Mesodermal cell (in vitro differentiated cells): Measurements from ENCODE around the gene PCYT2.
A peak's percentile ranks its signal among the peaks of the same experiment; 100 is the strongest.

Experiments used
- H3K27ac ChIP-seq: 2 replicates; pipeline ENCODE4 v1.7.0; 2013; ENCODE audit warnings: mild to moderate bottlenecking, low read depth, low read length, moderate library complexity; ENCODE audit not compliant: severe bottlenecking
- H3K36me3 ChIP-seq: 2 replicates; pipeline ENCODE4 v1.7.1; 2013; ENCODE audit warnings: mild to moderate bottlenecking, low read length, moderate library complexity; ENCODE audit not compliant: control insufficient read depth, insufficient read depth
- H3K4me1 ChIP-seq: one replicate; pipeline ENCODE4 v1.7.1; 2013; ENCODE audit warnings: mild to moderate bottlenecking, low read length; ENCODE audit not compliant: insufficient read depth, control insufficient read depth, poor library complexity, severe bottlenecking
- H3K4me3 ChIP-seq: 2 replicates; pipeline ENCODE4 v1.7.0; 2013; ENCODE audit warnings: low read length, control low read depth, mild to moderate bottlenecking; ENCODE audit not compliant: insufficient read depth, poor library complexity, severe bottlenecking; ENCODE audit errors: extremely low read depth
- H3K9me3 ChIP-seq: 2 replicates; pipeline ENCODE4 v1.7.1; 2013; ENCODE audit warnings: mild to moderate bottlenecking, low read length, moderate library complexity; ENCODE audit not compliant: control insufficient read depth
- WGBS, 2 experiments: methylation state at CpG; one replicate each; pipeline ENCODE4 v1.1.5; 2013; ENCODE audit warnings: missing lambda C conversion rate in 2 of 2; ENCODE audit not compliant: insufficient coverage in 2 of 2; 5-methylcytosine and 5-hydroxymethylcytosine counted together

Gene PCYT2

DNA sequence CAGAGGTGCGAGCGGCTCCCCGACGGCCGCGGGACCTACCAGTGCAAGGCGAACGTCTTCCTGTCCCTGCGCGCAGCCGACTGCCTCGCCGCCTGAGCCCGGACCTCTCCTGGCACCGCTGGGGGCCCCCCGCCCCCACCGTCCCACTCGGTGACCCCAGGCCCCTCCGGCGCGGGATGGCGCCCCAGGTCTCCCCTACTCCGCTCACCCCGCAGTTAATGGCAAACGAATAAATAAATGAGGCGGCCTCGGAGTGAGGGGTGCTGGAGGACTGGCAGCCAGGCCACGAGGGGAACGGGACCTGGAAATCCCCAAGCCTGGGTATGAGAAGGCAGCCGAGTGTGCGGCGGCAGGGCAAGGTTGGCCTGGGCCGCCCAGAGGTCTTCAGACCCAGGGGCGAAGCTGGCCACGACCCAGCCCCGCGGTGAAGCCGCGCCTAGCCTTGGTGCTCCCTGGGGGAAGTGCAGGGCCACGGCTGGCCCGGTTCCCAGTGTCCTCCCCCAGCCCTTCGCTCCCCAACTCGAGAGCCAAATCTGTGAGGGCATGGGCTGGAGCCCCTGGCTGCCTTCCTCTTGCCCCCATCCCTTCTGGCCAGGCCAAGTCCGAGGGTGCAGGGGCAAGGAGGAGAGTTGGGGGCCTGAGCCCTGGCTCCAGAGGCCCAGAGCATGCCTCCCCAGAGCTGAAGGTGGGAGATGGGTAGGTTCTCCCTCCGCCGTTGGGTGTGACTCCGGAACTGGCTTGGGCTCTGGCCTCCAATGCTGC, 8.4 kb downstream of the PCYT2 start:
- WGBS, 2 experiments: 75 to 76% methylated on average over 45 to 46 of the region's 47 CpGs
- H3K9me3 ChIP-seq: no peaks in the 10 kb centered on the region
- peaks cover 66% of the 10 kb centered on the region for H3K36me3 ChIP-seq
- H3K4me1 ChIP-seq: peaks cover 17% of the 10 kb centered on the region
- H3K4me3 ChIP-seq: no peak overlapping the region
- no peak overlapping the region for H3K27ac ChIP-seq

DNA sequence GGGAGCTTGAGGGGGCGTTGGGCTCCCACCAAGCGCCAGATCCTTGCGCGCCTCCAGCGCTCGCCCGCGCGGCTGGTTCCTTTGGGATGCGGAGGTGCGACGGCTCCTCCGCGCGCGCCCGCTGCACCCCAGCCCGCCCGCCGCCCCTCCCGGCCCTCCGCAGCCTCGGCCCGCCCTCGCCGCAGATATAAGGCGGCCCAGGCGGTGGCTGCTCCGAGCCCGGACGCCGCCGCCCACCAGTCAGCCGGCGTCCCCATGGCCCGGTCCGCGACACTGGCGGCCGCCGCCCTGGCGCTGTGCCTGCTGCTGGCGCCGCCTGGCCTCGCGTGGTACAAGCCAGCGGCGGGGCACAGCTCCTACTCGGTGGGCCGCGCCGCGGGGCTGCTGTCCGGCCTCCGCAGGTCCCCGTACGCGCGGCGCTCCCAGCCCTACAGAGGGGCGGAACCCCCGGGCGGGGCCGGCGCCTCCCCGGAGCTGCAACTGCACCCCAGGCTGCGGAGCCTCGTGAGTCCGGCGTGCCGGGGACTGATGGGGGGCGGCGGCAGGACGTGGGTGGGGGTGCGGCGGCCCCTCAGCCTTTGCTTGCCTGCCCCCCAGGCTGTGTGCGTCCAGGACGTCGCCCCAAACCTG, 9.1 kb downstream of the PCYT2 start, which contains the start of gene NPB:
Gene NPB, plus strand, starts transcription at position 216 of the 630 bp plus-strand sequence. Its CDS starts 40 bp downstream, at position 256.
- H3K4me3 ChIP-seq: peak within 1 kb of the TSS; percentile 5
- peaks cover 21% of the 10 kb centered on the region for H3K4me1 ChIP-seq
- H3K27ac ChIP-seq: no peak within 1 kb of the TSS
- 10 to 16% methylated on average over 56 to 72 of the region's 79 CpGs for WGBS, 2 experiments
- no peaks in the 10 kb centered on the region for H3K9me3 ChIP-seq
- peaks cover 66% of the 10 kb centered on the region for H3K36me3 ChIP-seq

DNA sequence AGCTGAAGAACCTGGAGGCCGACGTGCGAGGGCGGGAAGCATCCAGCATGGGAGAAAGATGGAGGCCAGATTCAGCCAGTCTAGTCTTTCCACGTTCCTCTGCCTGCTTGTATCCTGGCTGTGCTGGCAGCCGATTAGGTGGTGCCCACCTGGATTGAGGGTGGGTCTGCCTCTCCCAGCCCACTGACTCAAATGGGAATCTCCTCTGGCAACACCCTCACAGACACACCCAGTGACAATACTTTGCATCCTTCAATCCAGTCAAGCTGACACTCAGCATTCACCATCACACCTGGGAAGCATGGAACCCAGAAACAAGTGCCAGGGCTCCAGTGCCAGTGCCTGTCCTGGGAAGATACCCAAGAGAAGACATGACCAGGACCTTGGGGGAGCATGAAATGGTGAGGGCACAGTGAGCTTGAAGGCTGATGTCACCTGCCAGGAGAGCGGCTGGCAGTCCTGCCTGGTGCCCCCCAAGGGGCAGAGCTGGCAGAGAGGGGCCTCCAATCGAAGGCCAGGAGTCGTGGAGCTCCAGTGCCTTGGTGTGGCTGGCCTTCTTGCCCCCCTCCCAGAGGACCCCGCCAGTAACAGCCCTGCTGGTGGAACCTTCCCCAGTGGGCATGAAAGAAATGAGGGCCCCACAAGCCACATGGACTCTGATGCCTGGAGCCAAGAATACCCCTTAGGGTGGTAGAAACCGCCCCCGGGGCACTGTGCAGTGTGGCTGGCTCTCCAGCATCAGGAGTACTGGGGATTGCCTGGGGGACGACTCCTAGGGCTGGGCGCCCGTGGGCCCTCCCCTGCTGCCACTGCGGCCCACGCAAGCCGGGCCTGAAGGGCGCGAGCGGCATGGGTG, 9.8 kb downstream of the PCYT2 start:
- H3K9me3 ChIP-seq: no peaks in the 10 kb centered on the region
- H3K4me3 ChIP-seq: peak overlapping the region; percentile 5
- H3K4me1 ChIP-seq: peaks cover 21% of the 10 kb centered on the region
- 65 to 67% methylated on average over 20 to 21 of the region's 21 CpGs for WGBS, 2 experiments
- H3K27ac ChIP-seq: no peak overlapping the region
- H3K36me3 ChIP-seq: peaks cover 64% of the 10 kb centered on the region

DNA sequence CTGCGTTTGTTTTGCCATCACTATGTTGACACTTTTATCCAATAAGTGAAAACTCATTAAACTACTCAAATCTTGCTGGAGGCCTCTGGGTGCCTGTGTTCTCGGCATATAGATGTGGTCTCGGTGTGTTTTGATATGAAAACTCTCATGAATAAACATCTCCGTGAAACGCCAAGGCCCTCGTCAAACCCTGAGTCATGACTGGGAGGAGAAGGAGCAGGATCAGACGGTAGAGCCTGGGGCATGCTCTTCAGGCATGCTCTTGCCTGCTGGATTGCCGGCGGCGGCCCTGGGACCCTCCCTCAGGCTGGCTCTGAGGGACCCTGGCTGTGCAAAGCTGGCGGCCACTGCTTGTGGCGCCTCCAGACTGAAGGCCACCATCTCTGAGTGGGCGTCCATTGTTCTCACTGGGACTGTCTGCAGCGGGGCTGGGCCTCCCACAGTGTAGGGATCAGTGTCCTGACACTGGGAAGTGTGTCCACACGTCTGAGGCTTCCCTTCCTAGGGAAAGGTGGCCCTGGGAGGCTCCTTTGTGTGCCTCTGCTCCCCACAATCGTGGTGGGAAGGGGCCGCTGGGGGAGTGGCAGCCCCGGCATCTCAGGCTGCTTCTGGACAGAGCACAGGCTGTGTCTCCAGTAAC, 10.9 kb downstream of the PCYT2 start:
- Histone ChIP-seq H3K4me3 (no peak overlapping the region), H3K27ac (no peak overlapping the region), H3K4me1 (peaks cover 21% of the 10 kb centered on the region), H3K9me3 (no peaks in the 10 kb centered on the region), H3K36me3 (peaks cover 63% of the 10 kb centered on the region)
- 91% methylated on average over 17 of the region's 18 CpGs for WGBS, 2 experiments

DNA sequence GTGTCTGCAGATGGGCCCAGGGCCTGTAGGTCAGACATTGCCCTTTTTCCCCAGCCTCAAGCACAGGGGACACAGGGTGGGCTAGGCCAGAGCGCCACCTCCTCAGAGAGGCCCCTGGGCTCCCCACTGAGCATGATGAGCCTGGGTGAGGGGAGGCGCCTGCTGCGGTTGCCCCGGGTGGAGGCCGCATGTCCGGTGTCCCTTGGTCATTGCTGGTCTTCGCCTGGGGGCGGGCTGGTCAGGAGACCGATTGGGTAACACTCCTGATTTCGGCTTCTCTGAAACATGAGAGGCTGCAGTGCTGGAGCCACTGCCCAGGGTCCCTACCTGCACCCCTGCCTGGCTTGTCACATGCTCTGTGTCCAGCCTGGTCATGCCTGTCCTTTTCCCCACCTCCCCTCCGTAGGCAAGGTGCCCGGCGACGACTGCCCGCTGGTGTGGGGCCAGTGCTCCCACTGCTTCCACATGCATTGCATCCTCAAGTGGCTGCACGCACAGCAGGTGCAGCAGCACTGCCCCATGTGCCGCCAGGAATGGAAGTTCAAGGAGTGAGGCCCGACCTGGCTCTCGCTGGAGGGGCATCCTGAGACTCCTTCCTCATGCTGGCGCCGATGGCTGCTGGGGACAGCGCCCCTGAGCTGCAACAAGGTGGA, 11.6 kb downstream of the PCYT2 start:
- no peak overlapping the region for H3K27ac ChIP-seq

DNA sequence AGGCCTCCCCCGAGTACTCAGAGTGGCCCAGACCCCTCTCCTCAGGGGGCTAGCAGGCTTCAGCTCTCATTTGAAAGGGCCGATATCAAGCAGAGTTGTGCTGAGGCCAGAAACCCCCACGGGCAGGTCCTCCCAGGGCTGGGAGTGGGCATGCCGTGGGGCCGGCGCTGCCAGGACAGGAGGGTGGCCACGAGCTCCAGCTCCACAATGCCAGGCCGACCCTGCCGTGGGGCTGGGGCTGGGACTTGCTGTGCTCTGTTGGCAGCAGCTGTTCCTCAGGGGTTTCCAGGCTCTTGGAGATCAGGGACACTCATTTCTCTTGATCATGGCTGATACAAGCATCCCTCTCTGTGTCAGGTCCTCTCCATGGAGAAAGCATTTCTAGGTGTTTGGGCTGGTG, 12.3 kb downstream of the PCYT2 start:
- Histone ChIP-seq H3K4me1 (peaks cover 21% of the 10 kb centered on the region), H3K36me3 (peaks cover 65% of the 10 kb centered on the region), H3K4me3 (no peak overlapping the region), H3K27ac (peak overlapping the region; percentile 25), H3K9me3 (no peaks in the 10 kb centered on the region)
- 87 to 93% methylated on average over 9 of the region's 9 CpGs for WGBS, 2 experiments

More for the DNA sequence above, 11.6 kb downstream of the PCYT2 start:
- WGBS, 2 experiments: 97 to 98% methylated on average over 19 to 21 of the region's 22 CpGs
- peaks cover 64% of the 10 kb centered on the region for H3K36me3 ChIP-seq
- peaks cover 21% of the 10 kb centered on the region for H3K4me1 ChIP-seq
- no peak overlapping the region for H3K4me3 ChIP-seq
- no peaks in the 10 kb centered on the region for H3K9me3 ChIP-seq

DNA sequence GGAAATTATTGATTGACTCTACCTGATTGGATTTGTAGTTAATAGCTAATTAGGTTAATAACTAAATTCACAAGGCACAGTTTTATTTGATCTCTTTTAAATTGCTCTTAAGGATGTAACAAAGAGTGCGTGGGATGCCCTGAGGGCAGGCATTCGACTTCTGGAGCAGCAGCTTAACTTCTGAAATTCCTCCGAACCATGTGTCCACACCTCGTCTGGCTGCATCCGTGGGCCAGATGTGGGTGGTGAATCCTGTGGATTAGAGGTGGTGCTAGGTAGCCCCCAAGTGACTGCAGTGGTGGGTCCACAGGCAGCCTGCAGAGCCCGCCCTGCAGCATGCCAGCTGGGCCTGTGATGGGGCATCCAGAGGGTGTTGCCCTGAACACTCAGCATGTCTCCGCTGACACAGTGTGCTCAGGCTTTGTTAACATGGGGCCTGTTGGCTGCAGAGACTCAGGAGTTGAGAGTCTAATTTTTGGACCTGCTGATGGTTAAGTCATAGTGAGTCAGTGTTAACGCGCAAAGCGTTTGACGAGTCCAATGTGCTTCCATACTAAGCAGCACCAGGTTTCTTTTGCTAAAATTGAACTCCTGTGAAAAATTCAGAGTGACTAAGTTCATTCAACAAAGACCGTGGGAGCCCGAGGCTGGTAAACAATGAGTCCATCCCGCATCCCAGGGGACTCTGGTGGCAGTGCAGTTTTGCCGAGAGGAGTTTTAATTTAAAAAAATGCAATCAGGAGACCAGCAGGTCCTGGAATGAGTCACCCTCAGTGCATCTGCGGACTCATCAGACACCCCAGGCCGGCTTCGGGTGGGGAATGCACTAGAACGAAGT, 13.0 kb downstream of the PCYT2 start:
- no peaks in the 10 kb centered on the region for H3K9me3 ChIP-seq
- 89 to 94% methylated on average over 17 to 18 of the region's 19 CpGs for WGBS, 2 experiments
- H3K4me3 ChIP-seq: no peak overlapping the region
- peak overlapping the region; percentile 25 for H3K27ac ChIP-seq
- H3K36me3 ChIP-seq: peaks cover 71% of the 10 kb centered on the region
- peaks cover 21% of the 10 kb centered on the region for H3K4me1 ChIP-seq

DNA sequence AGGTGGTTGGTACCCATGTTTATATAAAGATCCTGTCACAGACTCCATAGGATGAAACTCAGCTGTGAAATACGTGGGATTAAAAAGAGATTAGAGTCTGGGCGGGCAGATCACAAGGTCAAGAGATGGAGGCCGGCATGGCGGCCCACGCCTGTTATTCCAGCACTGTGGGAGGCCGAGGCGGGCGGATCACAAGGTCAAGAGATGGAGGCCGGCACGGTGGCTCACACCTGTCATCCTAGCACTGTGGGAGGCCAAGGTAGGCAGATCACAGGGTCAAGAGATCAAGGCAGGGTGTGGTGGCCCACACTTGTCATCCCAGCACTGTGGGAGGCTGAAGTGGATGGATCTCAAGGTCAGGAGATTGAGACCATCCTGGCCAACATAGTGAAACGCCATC, 15.8 kb downstream of the PCYT2 start:
- peaks cover 65% of the 10 kb centered on the region for H3K36me3 ChIP-seq
- H3K9me3 ChIP-seq: no peaks in the 10 kb centered on the region
- 94 to 97% methylated on average over 9 to 10 of the region's 11 CpGs for WGBS, 2 experiments
- H3K4me3 ChIP-seq: no peak overlapping the region
- H3K4me1 ChIP-seq: peaks cover 20% of the 10 kb centered on the region
- H3K27ac ChIP-seq: no peak overlapping the region

DNA sequence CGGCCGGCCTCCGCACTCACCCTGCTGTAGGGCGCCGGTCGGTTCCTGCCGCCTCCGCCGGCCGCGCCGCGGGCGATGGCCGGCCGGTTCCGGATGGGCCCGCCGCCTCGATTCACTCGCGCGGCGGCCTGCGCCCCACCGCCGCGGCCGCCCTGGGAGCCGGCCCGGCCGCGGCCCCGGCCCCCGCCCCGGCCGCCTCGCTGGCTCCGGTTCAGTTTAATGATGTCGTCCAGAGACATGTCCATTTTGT, 20.0 kb downstream of the PCYT2 start:
- 0 to 1% methylated on average over 34 to 37 of the region's 40 CpGs for WGBS, 2 experiments
- Histone ChIP-seq H3K4me1 (peaks cover 10% of the 10 kb centered on the region), H3K9me3 (no peaks in the 10 kb centered on the region), H3K4me3 (peak overlapping the region; percentile 89), H3K27ac (peak overlapping the region; percentile 72), H3K36me3 (peaks cover 69% of the 10 kb centered on the region)
